Lung (tissue), 12 donors: ENCODE data around the gene PHLPP2. TPM values are rescaled to one million over a fixed set of nuclear protein-coding genes. Genes with fewer than 3 reads are reported as not detected.
"Not testable (repeated sequence)": the region's sequence is repeated elsewhere in the genome, so short reads cannot be mapped to it uniquely, and the experiment has no call there.

Experiments
- ATAC-seq: fragments of 200-7000 bp; cut with Tn5 transposase; one replicate; pipeline ENCODE4 v1.9.1; 2020; ENCODE audit warnings: moderate number of reproducible peaks; ENCODE audit not compliant: insufficient read depth, low FRiP score
- DNase-seq, 3 donors: peaks; one replicate each; pipeline ENCODE4 v3.0.0-alpha.2; 2013 to 2017
- H3K27ac ChIP-seq, 2 donors: one replicate each; pipeline ENCODE4 v1.5.1; 2013; ENCODE audit warnings: mild to moderate bottlenecking in 2 of 2, moderate library complexity in 2 of 2, control low read depth in 1 of 2, inconsistent platforms in 1 of 2, low read depth in 1 of 2, low read length in 1 of 2
- H3K27me3 ChIP-seq, 3 donors: one replicate each; pipeline ENCODE4 v1.5.1; 2013; ENCODE audit warnings: low read length in 2 of 3; ENCODE audit not compliant: control insufficient read depth in 3 of 3, insufficient read depth in 3 of 3
- H3K36me3 ChIP-seq, 4 donors: one replicate each; pipeline ENCODE4 v1.5.1; 2013; ENCODE audit warnings: low read length in 4 of 4, mild to moderate bottlenecking in 1 of 4, moderate library complexity in 1 of 4; ENCODE audit not compliant: control insufficient read depth in 4 of 4, insufficient read depth in 4 of 4
- H3K4me1 ChIP-seq, 5 donors: one replicate each; pipeline ENCODE4 v1.5.1; 2013; ENCODE audit warnings: low read length in 5 of 5, mild to moderate bottlenecking in 2 of 5, moderate library complexity in 1 of 5; ENCODE audit not compliant: control insufficient read depth in 5 of 5, insufficient read depth in 5 of 5
- H3K4me3 ChIP-seq: one replicate; pipeline ENCODE4 v1.5.1; 2013; ENCODE audit warnings: mild to moderate bottlenecking, control low read depth, moderate library complexity
- H3K9ac ChIP-seq, 2 donors: one replicate each; pipeline ENCODE4 v1.5.1; 2013; ENCODE audit warnings: low read length in 2 of 2, control low read depth in 1 of 2; ENCODE audit not compliant: insufficient read depth in 1 of 2
- H3K9me3 ChIP-seq, 4 donors: one replicate each; pipeline ENCODE4 v1.5.1; 2013; ENCODE audit warnings: low read length in 3 of 4, mild to moderate bottlenecking in 1 of 4, moderate library complexity in 1 of 4; ENCODE audit not compliant: control insufficient read depth in 4 of 4, insufficient read depth in 3 of 4
- WGBS, 2 donors: extraction: QIAGEN DNeasy Blood & Tissue Kit; methylation state at CpG; one replicate each; pipeline ENCODE4 v1.1.7; 2013; 5-methylcytosine and 5-hydroxymethylcytosine counted together
- polyA plus RNA-seq, 2 donors: library from polyadenylated mRNA; stranded (reverse); fragments of 200-250 nt; gene quantifications; one replicate each; pipeline ENCODE4 v1.2.1, GENCODE V29; 2013
- total RNA-seq, 2 donors: library from RNA; depleted of rRNA in 1 of 2; stranded (reverse); fragments of >200 nt in 1 of 2; gene quantifications; one replicate each; pipeline ENCODE4 v1.2.1, GENCODE V29; 2014 to 2021
- TF ChIP-seq, protein P1 (sequence below): IDR thresholded peaks from 2 replicates; pipeline ENCODE4 v1.5.1; 2012; ENCODE audit warnings: mild to moderate bottlenecking; ENCODE audit errors: control extremely low read depth, extremely low read depth
- donor health status: control.
- donor health status: control.
- donor health status: Bipolar disorder and iron deficiency.
- donor health status: healthy.
- donor health status: DM: yes; HTN: yes; CAD: no.

PHLPP2 gene
- total and polyA plus RNA-seq, 4 donors, result 1.3 to 6.5 (median 3.6) TPM

DNA sequence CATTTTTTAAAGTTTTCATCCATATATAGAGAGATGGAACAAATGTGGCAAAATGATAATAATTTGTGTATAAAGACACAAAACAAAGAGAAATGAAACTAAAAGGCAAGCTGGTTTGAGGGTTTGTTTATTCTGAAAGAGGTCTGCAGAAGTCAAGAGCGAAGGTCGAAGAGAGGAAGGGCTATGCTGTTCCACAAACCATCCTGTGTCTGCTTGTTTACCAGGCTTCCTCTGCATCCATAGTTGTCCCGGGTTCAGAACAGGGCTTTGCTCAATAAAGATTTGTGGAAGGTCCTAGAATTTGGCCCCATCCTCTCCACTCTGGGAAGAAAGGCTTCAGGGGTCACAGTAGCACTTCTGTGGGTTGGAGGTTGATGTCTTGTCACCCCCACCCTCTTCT, 100.9 kb downstream of the PHLPP2 start:
- Histone ChIP-seq H3K4me1 (peaks cover 0 to 12% (median 0%) of the 10 kb centered on the region in 5 donors), H3K27me3 (peaks cover 4 to 27% (median 19%) of the 10 kb centered on the region in 3 donors), H3K4me3 (no peak overlapping the region), H3K9ac (no peak overlapping the region), H3K27ac (no peak overlapping the region), H3K9me3 (peaks cover 0 to 3% (median 0%) of the 10 kb centered on the region in 4 donors), H3K36me3 (no peaks in the 10 kb centered on the region)
- DNase-seq (no peak), ATAC-seq (no peak)
- TF ChIP-seq, protein P1, sequence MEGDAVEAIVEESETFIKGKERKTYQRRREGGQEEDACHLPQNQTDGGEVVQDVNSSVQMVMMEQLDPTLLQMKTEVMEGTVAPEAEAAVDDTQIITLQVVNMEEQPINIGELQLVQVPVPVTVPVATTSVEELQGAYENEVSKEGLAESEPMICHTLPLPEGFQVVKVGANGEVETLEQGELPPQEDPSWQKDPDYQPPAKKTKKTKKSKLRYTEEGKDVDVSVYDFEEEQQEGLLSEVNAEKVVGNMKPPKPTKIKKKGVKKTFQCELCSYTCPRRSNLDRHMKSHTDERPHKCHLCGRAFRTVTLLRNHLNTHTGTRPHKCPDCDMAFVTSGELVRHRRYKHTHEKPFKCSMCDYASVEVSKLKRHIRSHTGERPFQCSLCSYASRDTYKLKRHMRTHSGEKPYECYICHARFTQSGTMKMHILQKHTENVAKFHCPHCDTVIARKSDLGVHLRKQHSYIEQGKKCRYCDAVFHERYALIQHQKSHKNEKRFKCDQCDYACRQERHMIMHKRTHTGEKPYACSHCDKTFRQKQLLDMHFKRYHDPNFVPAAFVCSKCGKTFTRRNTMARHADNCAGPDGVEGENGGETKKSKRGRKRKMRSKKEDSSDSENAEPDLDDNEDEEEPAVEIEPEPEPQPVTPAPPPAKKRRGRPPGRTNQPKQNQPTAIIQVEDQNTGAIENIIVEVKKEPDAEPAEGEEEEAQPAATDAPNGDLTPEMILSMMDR, result no peak
- WGBS, 2 donors, result 52 to 67% methylated on average over 3 of the region's 3 CpGs

DNA sequence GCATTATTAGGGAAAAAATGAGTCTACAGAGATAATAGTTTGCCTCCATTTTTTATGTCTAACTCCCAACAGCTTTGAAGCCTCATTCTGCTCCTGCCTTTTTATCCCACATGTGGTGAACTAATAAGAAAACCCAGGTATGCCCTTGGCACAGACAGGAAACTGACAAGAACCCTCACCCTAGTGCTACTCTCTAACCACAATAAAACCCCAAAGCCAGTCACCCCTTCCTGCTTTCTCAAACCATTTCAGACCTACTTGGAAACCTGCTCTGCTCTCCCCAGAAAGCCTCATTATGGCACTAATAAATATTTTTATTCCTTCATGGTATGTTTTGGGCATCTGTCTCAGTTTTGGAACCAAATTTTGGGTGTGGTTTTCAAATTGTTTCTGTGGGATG, 102.4 kb downstream of the PHLPP2 start:
- Histone ChIP-seq H3K27ac (no peak overlapping the region), H3K4me3 (no peak overlapping the region), H3K4me1 (peaks cover 0 to 12% (median 0%) of the 10 kb centered on the region in 5 donors), H3K27me3 (peaks cover 4 to 20% (median 17%) of the 10 kb centered on the region in 3 donors), H3K9ac (no peak overlapping the region), H3K9me3 (peaks cover 0 to 3% (median 0%) of the 10 kb centered on the region in 4 donors), H3K36me3 (no peaks in the 10 kb centered on the region)
- TF ChIP-seq, protein P1, result no peak
- ATAC-seq, result no peak
- DNase-seq, result no peak

DNA sequence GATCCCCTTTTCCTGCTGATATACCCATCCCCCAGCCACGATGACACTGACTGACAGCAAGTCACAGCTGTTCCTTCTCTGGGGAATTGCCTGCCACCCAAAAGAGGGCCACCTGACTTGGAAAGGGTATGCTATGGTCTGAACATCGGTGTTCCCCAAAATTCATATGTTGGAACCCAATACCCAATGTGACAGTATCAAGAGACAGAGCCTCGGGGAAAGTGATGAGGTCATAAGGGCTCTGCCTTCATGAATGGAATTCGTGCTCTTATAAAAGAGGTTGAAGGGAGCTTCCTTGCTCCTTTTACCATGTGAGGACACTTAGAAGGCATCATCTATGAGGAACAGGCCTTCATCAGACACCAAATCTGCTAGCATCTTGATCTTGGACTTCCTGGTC, 106.1 kb downstream of the PHLPP2 start:
- H3K4me1 ChIP-seq, result no peaks in the 10 kb centered on the region
- H3K27me3 ChIP-seq, result no peaks in the 10 kb centered on the region
- no peak overlapping the region for H3K27ac ChIP-seq
- DNase-seq (no peak), ATAC-seq (no peak)
- WGBS, 2 donors, result 80 to 89% methylated on average over 4 of the region's 4 CpGs
- no peaks in the 10 kb centered on the region for H3K9me3 ChIP-seq
- no peaks in the 10 kb centered on the region for H3K36me3 ChIP-seq
- H3K4me3 ChIP-seq, result no peak overlapping the region
- H3K9ac ChIP-seq, result no peak overlapping the region
- TF ChIP-seq, protein P1, result no peak

DNA sequence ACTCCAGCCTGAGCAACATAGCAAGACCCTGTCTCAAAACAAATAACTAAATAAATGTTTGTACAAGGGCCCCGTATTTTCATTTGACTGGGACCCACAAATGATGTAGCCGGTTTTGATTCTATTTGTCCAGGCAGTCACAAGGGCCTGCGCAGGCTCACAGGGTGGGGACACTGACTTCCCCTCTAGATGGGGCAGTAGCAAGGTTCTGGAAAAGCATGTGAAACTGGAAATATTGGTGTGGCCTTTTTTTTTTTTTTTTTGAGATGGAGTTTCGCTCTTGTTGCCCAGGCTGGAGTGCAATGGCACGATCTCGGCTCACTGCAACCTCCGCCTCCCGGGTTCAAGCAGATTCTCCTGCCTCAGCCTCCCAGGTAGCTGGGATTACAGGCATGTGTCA, 109.5 kb downstream of the PHLPP2 start:
- ATAC-seq, H3K27me3 ChIP-seq, DNase-seq, H3K27ac ChIP-seq, H3K9ac ChIP-seq, H3K4me3 ChIP-seq, H3K9me3 ChIP-seq, H3K36me3 ChIP-seq, H3K4me1 ChIP-seq: not testable (repeated sequence)
- WGBS, 2 donors, result 85 to 86% methylated on average over 6 to 8 of the region's 8 CpGs
